ENCODE data around the gene PLEKHG4. TPM values are rescaled to one million over a fixed set of nuclear protein-coding genes. Genes with fewer than 3 reads are reported as not detected.

PLEKHG4 gene
- total RNA-seq, 2 donors from 2014 or later, result 21.8 to 29.6 TPM

DNA sequence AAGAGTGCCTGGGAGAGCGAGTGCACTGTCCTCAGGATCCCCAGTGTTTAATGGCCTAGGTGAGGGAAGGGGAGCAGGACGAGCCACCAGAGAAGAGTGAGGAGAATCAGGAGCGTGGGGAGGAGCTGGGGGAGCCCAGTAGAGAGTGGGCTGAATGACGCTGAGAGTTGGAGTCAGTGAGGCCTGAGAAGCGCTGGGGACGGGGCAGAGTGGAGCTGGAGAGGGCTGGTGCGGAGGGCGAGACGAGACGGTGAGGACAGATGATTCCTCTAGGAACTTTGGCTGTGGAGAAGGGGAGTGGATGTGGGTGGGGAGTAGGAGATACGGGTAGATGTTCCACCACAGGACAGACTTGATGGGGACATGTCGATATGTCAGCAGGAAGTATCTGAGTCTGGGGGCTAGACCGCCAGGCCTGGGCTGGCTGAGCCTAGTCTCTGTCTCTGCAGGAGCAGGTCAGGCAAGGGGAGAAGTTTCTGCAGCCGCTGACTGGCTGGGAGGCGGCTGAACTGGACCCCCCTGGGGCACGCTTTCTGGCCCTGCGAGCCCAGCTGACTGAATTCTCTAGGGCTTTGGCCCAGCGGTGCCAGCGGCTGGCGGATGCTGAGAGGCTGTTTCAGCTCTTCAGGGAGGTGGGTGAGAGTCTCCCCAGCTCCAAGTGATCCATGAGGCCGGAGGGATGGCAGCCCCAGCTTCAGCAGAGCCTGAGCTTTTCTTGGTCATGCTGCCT lies 4.7 kb downstream of the PLEKHG4 start:
- Histone ChIP-seq H3K27ac (no peak overlapping the region), H3K4me1 (peaks cover 14% of the 10 kb centered on the region), H3K4me3 (no peak overlapping the region), H3K36me3 (replicated peaks in 1 of 2; ENCODE audit: insufficient read depth in 1 of 2, low read depth in 2 of 2) (no peaks in the 10 kb centered on the region), H3K27me3 (no peaks in the 10 kb centered on the region), H3K9me3 (no peaks in the 10 kb centered on the region)
- DNase-seq (no peak), ATAC-seq (no peak)
- 85 to 91% methylated on average over 16 to 21 of the region's 21 CpGs for WGBS, 2 donors
- intact Hi-C loops (cut with DNase I), result no loop called here
- TF ChIP-seq, protein P1, sequence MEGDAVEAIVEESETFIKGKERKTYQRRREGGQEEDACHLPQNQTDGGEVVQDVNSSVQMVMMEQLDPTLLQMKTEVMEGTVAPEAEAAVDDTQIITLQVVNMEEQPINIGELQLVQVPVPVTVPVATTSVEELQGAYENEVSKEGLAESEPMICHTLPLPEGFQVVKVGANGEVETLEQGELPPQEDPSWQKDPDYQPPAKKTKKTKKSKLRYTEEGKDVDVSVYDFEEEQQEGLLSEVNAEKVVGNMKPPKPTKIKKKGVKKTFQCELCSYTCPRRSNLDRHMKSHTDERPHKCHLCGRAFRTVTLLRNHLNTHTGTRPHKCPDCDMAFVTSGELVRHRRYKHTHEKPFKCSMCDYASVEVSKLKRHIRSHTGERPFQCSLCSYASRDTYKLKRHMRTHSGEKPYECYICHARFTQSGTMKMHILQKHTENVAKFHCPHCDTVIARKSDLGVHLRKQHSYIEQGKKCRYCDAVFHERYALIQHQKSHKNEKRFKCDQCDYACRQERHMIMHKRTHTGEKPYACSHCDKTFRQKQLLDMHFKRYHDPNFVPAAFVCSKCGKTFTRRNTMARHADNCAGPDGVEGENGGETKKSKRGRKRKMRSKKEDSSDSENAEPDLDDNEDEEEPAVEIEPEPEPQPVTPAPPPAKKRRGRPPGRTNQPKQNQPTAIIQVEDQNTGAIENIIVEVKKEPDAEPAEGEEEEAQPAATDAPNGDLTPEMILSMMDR (IDR thresholded peaks at IDR 0.05), result no peak

DNA sequence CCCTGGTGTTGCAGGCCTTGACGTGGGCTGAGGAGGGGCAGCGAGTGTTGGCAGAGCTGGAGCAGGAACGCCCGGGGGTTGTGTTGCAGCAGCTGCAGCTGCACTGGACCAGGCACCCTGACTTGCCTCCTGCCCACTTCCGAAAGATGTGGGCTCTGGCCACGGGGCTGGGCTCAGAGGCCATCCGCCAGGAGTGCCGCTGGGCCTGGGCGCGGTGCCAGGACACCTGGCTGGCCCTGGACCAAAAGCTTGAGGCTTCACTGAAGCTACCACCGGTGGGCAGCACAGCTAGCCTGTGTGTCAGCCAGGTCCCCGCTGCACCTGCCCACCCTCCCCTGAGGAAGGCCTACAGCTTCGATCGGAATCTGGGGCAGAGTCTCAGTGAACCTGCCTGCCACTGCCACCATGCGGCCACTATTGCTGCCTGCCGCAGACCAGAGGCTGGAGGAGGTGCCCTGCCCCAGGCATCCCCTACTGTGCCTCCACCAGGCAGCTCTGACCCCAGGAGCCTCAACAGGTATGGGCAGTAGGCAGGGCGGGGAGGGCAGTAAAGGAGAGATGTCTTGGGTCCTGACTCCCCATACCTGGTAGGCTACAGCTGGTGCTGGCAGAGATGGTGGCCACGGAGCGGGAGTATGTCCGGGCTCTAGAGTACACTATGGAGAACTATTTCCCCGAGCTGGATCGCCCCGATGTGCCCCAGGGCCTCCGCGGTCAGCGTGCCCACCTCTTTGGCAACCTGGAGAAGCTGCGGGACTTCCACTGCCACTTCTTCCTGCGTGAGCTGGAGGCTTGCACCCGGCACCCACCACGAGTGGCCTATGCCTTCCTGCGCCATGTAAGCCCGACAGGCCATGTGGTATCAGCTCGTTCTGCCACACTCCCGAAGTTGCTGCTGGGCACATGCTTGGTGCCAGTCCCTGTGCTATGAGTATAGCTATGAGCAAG lies 5.6 kb downstream of the PLEKHG4 start:
- no peak overlapping the region for H3K4me3 ChIP-seq
- peaks cover 7% of the 10 kb centered on the region for H3K4me1 ChIP-seq
- no peak for TF ChIP-seq POLR2A (IDR thresholded peaks at IDR 0.05)
- TF ChIP-seq, protein P1 (IDR thresholded peaks at IDR 0.05), result peak; percentile 50 to 69 (median 64)
- no peaks in the 10 kb centered on the region for H3K9me3 ChIP-seq
- H3K36me3 ChIP-seq (replicated peaks in 1 of 2; ENCODE audit: insufficient read depth in 1 of 2, low read depth in 2 of 2), result no peaks in the 10 kb centered on the region
- DNase-seq, result peak; percentile 65 to 80 (median 76)
- WGBS, 2 donors, result 51 to 56% methylated on average over 18 to 34 of the region's 34 CpGs
- intact Hi-C loops (cut with DNase I), result no loop called here
- no peak overlapping the region for H3K27ac ChIP-seq
- no peaks in the 10 kb centered on the region for H3K27me3 ChIP-seq
- ATAC-seq, result peak; percentile 76

GRCh38 chr16:67286441-67287235 lies 7.3 kb downstream of the PLEKHG4 start:
- Histone ChIP-seq H3K36me3 (replicated peaks in 1 of 2; ENCODE audit: insufficient read depth in 1 of 2, low read depth in 2 of 2) (no peaks in the 10 kb centered on the region), H3K9me3 (no peaks in the 10 kb centered on the region), H3K27me3 (no peaks in the 10 kb centered on the region), H3K27ac (no peak overlapping the region), H3K4me3 (no peak overlapping the region), H3K4me1 (peaks cover 7% of the 10 kb centered on the region)
- intact Hi-C loops (cut with DNase I), result no loop called here
- DNase-seq (no peak), ATAC-seq (no peak)
- 91 to 93% methylated on average over 24 to 28 of the region's 28 CpGs for WGBS, 2 donors
- no peak for TF ChIP-seq POLR2A (IDR thresholded peaks at IDR 0.05)
- TF ChIP-seq, protein P1 (IDR thresholded peaks at IDR 0.05), result no peak

DNA sequence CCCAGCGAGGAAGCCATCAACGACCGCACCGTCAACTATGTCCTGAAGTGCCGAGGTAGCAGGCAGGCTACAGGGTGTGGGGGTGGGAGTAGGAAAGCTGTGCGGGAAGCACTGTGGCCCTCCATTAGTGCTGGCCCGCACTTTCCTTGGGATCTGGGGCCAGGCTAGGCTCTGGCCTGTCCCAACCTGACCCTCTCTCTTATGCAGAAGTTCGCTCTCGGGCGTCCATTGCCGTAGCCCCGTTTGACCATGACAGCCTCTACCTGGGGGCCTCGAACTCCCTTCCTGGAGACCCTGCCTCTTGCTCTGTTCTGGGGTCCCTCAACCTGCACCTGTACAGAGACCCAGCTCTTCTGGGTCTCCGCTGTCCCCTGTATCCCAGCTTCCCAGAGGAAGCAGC lies 8.6 kb downstream of the PLEKHG4 start:
- no peak for ATAC-seq
- intact Hi-C loops (cut with DNase I), result no loop called here
- WGBS, 2 donors, result 90 to 95% methylated on average over 12 to 14 of the region's 14 CpGs
- Histone ChIP-seq H3K4me1 (peaks cover 7% of the 10 kb centered on the region), H3K36me3 (replicated peaks in 1 of 2; ENCODE audit: insufficient read depth in 1 of 2, low read depth in 2 of 2) (no peaks in the 10 kb centered on the region), H3K27me3 (no peaks in the 10 kb centered on the region), H3K4me3 (no peak overlapping the region), H3K27ac (no peak overlapping the region), H3K9me3 (no peaks in the 10 kb centered on the region)
- no peak for TF ChIP-seq POLR2A (IDR thresholded peaks at IDR 0.05)
- TF ChIP-seq, protein P1 (IDR thresholded peaks at IDR 0.05), result no peak
- no peak for DNase-seq
